Measurements from ENCODE around the gene DKK3.

Gene DKK3

DNA sequence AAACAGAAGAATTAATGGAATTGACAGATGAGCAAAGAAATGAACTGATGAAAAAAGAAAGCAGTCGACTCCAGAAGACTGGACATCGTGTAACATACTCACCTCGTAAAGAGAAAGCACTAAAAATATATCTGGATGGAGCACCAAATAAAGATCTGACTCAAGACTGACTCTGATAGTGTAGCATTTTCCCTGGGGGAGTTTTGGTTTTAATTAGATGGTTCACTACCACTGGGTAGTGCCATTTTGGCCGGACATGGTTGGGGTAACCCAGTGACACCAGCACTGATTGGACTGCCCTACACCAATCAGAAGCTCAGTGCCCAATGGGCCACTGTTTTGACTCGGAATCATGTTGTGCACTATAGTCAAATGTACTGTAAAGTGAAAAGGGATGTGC is 52.4 kb downstream of the DKK3 start:
- in situ Hi-C loops (cut with MboI; ENCODE audit: low sequenced_read_pairs, unreplicated experiment): no loop called here
- TF ChIP-seq, protein P1, sequence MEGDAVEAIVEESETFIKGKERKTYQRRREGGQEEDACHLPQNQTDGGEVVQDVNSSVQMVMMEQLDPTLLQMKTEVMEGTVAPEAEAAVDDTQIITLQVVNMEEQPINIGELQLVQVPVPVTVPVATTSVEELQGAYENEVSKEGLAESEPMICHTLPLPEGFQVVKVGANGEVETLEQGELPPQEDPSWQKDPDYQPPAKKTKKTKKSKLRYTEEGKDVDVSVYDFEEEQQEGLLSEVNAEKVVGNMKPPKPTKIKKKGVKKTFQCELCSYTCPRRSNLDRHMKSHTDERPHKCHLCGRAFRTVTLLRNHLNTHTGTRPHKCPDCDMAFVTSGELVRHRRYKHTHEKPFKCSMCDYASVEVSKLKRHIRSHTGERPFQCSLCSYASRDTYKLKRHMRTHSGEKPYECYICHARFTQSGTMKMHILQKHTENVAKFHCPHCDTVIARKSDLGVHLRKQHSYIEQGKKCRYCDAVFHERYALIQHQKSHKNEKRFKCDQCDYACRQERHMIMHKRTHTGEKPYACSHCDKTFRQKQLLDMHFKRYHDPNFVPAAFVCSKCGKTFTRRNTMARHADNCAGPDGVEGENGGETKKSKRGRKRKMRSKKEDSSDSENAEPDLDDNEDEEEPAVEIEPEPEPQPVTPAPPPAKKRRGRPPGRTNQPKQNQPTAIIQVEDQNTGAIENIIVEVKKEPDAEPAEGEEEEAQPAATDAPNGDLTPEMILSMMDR (IDR thresholded peaks at IDR 0.05; ENCODE audit: borderline replicate concordance, control extremely low read depth, extremely low read depth, insufficient read depth, missing control alignments): no peak
- no peak for DNase-seq (ENCODE audit: low spot score)

DNA sequence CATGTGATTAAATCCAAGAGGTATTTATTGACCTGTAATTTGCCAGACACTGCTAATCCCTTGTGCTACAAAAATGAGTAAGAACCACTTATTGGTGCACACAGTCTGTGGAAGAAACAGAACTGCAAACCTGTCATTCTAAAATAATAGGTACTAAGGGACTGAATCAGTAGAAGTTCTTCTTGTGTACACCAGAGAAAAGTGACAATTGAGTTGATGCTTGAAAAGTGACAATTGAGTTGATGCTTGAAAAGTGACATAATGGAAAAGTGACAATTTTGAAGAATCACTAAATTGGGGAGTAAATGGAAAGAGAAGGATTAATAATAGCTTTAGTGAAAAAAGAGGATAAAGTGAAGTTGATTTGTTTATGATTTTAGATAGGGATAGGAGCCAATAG is 56.4 kb downstream of the DKK3 start:
- DNase-seq (ENCODE audit: low spot score): no peak
- TF ChIP-seq, protein P1 (IDR thresholded peaks at IDR 0.05; ENCODE audit: borderline replicate concordance, control extremely low read depth, extremely low read depth, insufficient read depth, missing control alignments): no peak
- in situ Hi-C loops (cut with MboI; ENCODE audit: low sequenced_read_pairs, unreplicated experiment): no loop called here

DNA sequence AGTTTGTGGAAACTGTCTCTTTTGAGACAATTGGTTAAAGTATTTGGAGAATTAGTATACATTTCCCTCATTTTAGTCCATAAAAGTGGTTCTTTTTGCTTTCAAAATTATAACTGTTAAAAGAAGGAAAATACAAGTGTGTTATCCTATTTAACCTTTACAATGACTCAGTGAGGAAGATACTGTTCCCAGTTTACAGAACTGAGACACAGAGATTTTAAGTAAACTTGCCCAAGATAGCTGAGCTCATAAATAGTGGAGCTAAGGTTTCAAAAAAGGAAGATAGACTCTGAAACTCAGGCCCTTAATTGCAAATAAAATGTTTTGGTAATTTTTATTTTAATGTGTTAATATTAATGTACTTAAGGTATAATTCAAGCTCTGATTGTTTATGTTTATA is 58.9 kb downstream of the DKK3 start:
- TF ChIP-seq, protein P1 (IDR thresholded peaks at IDR 0.05; ENCODE audit: borderline replicate concordance, control extremely low read depth, extremely low read depth, insufficient read depth, missing control alignments): no peak
- in situ Hi-C loops (cut with MboI; ENCODE audit: low sequenced_read_pairs, unreplicated experiment): no loop called here
- no peak for DNase-seq (ENCODE audit: low spot score)

DNA sequence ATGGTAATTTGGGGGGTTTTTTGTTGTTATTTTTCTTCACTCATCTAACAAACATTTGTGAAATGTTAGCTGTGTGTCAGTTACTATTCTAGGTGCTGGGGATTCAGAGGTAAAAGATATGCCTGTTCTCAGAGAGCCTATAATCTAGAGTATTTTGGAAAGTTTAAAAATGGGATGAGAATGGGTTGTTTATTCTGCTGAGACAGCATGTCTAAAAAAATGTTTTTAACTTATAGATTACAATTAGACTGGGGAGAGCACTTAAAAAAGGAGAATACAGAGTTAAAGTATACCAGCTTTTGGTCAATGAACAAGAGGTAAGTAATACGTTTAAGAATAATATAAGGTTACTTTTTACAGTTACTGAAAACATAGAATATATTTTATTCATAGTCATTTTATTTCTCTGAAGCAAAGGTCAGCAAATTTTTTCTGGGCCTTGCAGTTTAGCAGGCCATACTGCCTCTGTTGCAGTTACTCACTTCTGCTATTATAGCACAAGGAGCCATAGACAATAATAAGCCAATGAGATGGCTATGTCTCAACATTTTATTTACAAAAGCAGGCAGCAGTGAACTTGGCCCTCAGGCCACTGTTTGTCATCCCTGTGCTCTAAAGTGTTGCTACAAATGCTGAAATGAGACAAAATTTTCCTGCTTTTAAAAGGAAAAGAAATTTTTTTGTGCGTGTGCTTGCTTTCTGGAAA is 60.0 kb downstream of the DKK3 start:
- in situ Hi-C loops (cut with MboI; ENCODE audit: low sequenced_read_pairs, unreplicated experiment): no loop called here
- DNase-seq (ENCODE audit: low spot score): no peak
- TF ChIP-seq, protein P1 (IDR thresholded peaks at IDR 0.05; ENCODE audit: borderline replicate concordance, control extremely low read depth, extremely low read depth, insufficient read depth, missing control alignments): no peak

DNA sequence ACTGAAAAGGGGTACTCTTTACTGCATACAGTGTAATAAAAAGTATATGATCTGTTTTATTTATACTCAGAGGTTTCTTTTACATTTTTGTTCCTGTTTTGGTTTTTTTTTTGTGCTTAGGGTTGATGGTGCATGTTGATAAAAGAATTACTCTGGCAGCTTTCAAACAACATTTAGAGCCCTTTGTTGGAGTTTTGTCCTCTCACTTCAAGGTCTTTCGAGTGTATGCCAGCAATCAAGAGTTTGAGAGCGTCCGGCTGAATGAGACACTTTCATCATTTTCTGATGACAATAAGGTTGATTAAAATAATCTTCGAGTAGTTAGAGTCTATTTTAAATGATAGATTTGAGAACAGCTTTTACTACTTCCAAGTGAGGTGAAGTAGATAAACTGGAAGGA is 60.6 kb downstream of the DKK3 start:
- in situ Hi-C loops (cut with MboI; ENCODE audit: low sequenced_read_pairs, unreplicated experiment): no loop called here
- no peak for DNase-seq (ENCODE audit: low spot score)
- TF ChIP-seq, protein P1 (IDR thresholded peaks at IDR 0.05; ENCODE audit: borderline replicate concordance, control extremely low read depth, extremely low read depth, insufficient read depth, missing control alignments): no peak

DNA sequence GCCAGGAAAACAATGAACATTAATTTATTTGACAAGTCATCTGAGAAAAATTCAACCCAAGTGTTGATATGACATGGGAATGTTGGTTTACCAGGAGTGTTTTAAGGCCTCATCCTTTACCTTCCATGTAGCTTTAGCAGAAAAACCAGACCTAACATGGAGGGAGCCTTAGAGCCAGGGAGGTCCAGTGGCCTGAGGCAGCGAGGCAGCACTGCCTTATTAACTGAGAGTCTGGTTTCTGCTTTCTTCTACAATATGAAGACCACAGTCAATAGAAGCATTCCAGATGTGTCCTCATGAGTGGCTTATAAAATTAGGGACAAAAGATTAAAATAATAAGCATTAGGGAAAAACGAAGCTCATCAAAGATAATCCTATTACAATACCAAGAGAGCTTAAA is 61.5 kb downstream of the DKK3 start:
- TF ChIP-seq, protein P1 (IDR thresholded peaks at IDR 0.05; ENCODE audit: borderline replicate concordance, control extremely low read depth, extremely low read depth, insufficient read depth, missing control alignments): no peak
- no peak for DNase-seq (ENCODE audit: low spot score)
- in situ Hi-C loops (cut with MboI; ENCODE audit: low sequenced_read_pairs, unreplicated experiment): no loop called here

Measured in GM13976 (cell line).